B cell (primary cell): Measurements from ENCODE around the gene CCDC194. TPM values are rescaled to one million over a fixed set of nuclear protein-coding genes. Genes with fewer than 3 reads are reported as not detected.

ENCODE experiments used
- ATAC-seq: fragments of 200-7000 bp; cut with Tn5 transposase; one replicate; pipeline ENCODE4 v1.10.0; 2021; ENCODE audit warnings: low read depth, mild to moderate bottlenecking, moderate number of reproducible peaks, moderate library complexity
- CTCF ChIA-PET: fragments of 350-600 bp; sonication (Branson Sonifier 250); formaldehyde crosslinking; loops from one replicate; lab custom pipeline; 2021; ENCODE audit warnings: antibody characterized with exemption, inconsistent platforms; lab: Charles Lee
- POLR2A ChIA-PET: fragments of 350-600 bp; sonication (Branson Sonifier 250); formaldehyde crosslinking; loops from one replicate; lab custom pipeline; 2021; ENCODE audit warnings: antibody characterized with exemption; lab: Charles Lee
- DNase-seq: peaks from one replicate; pipeline ENCODE4 v3.0.0; 2013
- H2AFZ ChIP-seq: 2 replicates; pipeline ENCODE4 v1.6.1; 2012; ENCODE audit warnings: mild to moderate bottlenecking, low read depth, low read length; ENCODE audit not compliant: insufficient read depth, poor library complexity, severe bottlenecking
- H3K27ac ChIP-seq, 2 donors: 1 replicate in 1 of 2; 2 replicates in 1 of 2; pipeline ENCODE4 v1.5.1; 2012 to 2013; ENCODE audit warnings: low read length in 2 of 2, mild to moderate bottlenecking in 2 of 2, moderate library complexity in 1 of 2
- H3K27me3 ChIP-seq, 4 experiments: fragments of 200-600 bp in 1 of 4; sonication (generic) in 1 of 4; replicated peaks in 1 of 4; 1 replicate in 2 of 4; 2 replicates in 2 of 4; pipeline versions ENCODE4 v1.6.1 to v1.7.0; 2013 to 2016; ENCODE audit warnings: low read length in 3 of 4, mild to moderate bottlenecking in 2 of 4, mixed read lengths in 1 of 4, moderate library complexity in 1 of 4; ENCODE audit not compliant: insufficient read depth in 4 of 4, control insufficient read depth in 3 of 4; ENCODE audit errors: control extremely low read depth in 1 of 4
- H3K36me3 ChIP-seq, 2 experiments: replicated peaks in 1 of 2; 1 replicate in 1 of 2; 2 replicates in 1 of 2; pipeline versions ENCODE4 v1.6.1 to v1.7.1; 2013; ENCODE audit warnings: low read length in 1 of 2; ENCODE audit not compliant: insufficient read depth in 2 of 2, control insufficient read depth in 1 of 2; ENCODE audit errors: control extremely low read depth in 1 of 2, extremely low read depth in 1 of 2
- H3K4me1 ChIP-seq, 2 donors: fragments of 200-600 bp in 1 of 2; sonication (generic) in 1 of 2; 1 replicate in 1 of 2; 2 replicates in 1 of 2; pipeline versions ENCODE4 v1.5.1 to v1.6.1; 2013 to 2017; ENCODE audit warnings: low read length in 2 of 2; ENCODE audit not compliant: control insufficient read depth in 2 of 2, insufficient read depth in 2 of 2
- H3K4me2 ChIP-seq: replicated peaks from 2 replicates; pipeline ENCODE3; 2012; ENCODE audit warnings: mild to moderate bottlenecking, low read depth, low read length; ENCODE audit not compliant: poor library complexity, severe bottlenecking
- H3K4me3 ChIP-seq, 5 experiments: fragments of 200-600 bp in 1 of 5; sonication (generic) in 1 of 5; 1 replicate in 3 of 5; 2 replicates in 2 of 5; pipeline versions ENCODE4 v1.5.1 to v1.7.0; 2011 to 2016; ENCODE audit warnings: low read length in 4 of 5, mild to moderate bottlenecking in 4 of 5, low read depth in 2 of 5, control low read depth in 1 of 5, moderate library complexity in 1 of 5; ENCODE audit not compliant: insufficient read depth in 1 of 5; ENCODE audit errors: control extremely low read depth in 1 of 5, extremely low read depth in 1 of 5
- H3K79me2 ChIP-seq: fragments of 200-600 bp; sonication (generic); one replicate; pipeline ENCODE4 v1.6.0; 2016; ENCODE audit warnings: low read length; ENCODE audit not compliant: control insufficient read depth, insufficient read depth
- H3K9ac ChIP-seq: fragments of 200-600 bp; sonication (generic); 2 replicates; pipeline ENCODE4 v1.6.1; 2017; ENCODE audit warnings: mild to moderate bottlenecking, low read length, moderate library complexity
- H3K9me3 ChIP-seq, 3 donors: one replicate each; pipeline versions ENCODE4 v1.6.1 to v1.7.1; 2013; ENCODE audit warnings: low read length in 2 of 3; ENCODE audit not compliant: control insufficient read depth in 2 of 3, insufficient read depth in 1 of 3; ENCODE audit errors: control extremely low read depth in 1 of 3
- H4K20me1 ChIP-seq: 2 replicates; pipeline ENCODE4 v1.6.0; 2012; ENCODE audit warnings: mild to moderate bottlenecking, low read length; ENCODE audit not compliant: insufficient read depth, control insufficient read depth, poor library complexity, severe bottlenecking
- H3K27ac Mint-ChIP-seq: one replicate; pipeline ENCODE4 v1.8.0; 2021; ENCODE audit warnings: mixed read lengths
- H3K27me3 Mint-ChIP-seq: one replicate; pipeline ENCODE4 v1.8.0; 2021; ENCODE audit warnings: mixed read lengths
- H3K4me1 Mint-ChIP-seq: one replicate; pipeline ENCODE4 v1.8.0; 2021; ENCODE audit warnings: mixed read lengths
- H3K4me3 Mint-ChIP-seq: one replicate; pipeline ENCODE4 v1.8.0; 2021; ENCODE audit warnings: mixed read lengths
- H3K9me3 Mint-ChIP-seq: one replicate; pipeline ENCODE4 v1.8.0; 2022; ENCODE audit warnings: mixed read lengths; ENCODE audit not compliant: insufficient read depth
- EZH2 ChIP-seq: IDR thresholded peaks from 2 replicates; pipeline ENCODE4 v1.6.1; 2012; ENCODE audit warnings: borderline replicate concordance, low read depth, mild to moderate bottlenecking, moderate library complexity, low read length; ENCODE audit not compliant: insufficient read depth, poor library complexity, severe bottlenecking
- WGBS: methylation state at CpG from one replicate; pipeline ENCODE4 v1.1.5; 2013; ENCODE audit warnings: missing lambda C conversion rate; ENCODE audit not compliant: insufficient coverage; 5-methylcytosine and 5-hydroxymethylcytosine counted together
- intact Hi-C: fragments of 100-400 bp; cut with micrococcal nuclease; formaldehyde crosslinking; loops from one replicate; pipeline ENCODE4 v1.10.0; 2022
- polyA plus RNA-seq: library from polyadenylated mRNA; depleted of rRNA; stranded (reverse); fragments of >200 nt; gene quantifications from 2 replicates; pipeline ENCODE4 v1.2.3, GENCODE V29; 2012
- total RNA-seq, 2 donors: library from RNA; stranded (reverse); fragments of 120-200 nt in 1 of 2; gene quantifications; 1 replicate in 1 of 2; 2 replicates in 1 of 2; pipeline versions ENCODE4 v1.2.3 to v1.2.4, GENCODE V29; 2013 to 2022
- TF ChIP-seq, protein P1 (sequence below): fragments of 200-600 bp; IDR thresholded peaks from one replicate; pipeline ENCODE4 v1.8.0; 2022; ENCODE audit warnings: antibody characterized with exemption, mild to moderate bottlenecking

Gene CCDC194
- total and polyA plus RNA-seq, 2 donors (not counting 1 experiment from before 2014, with no cell fraction given) = 1.4 to 3.4 TPM

DNA sequence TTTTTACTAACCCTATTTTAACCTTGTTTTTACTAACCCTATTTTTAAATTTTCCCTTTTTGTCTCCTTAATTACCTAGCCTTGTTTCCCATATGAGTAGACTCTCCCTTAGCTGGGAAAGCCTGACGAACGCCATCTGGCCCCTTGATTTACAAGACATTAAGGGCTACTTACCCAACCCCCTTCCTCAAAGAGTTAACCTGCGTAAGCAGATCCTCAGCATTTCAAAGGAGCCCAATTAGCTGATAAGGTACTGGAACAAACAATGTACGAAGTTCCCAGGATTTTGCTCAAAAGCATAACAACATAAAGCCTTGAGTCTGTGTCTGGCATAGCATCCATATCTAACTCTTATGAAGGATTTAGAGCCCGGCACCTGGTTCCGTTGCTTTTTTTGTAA, 21.1 kb upstream of the CCDC194 start:
- 98% methylated on average over 4 of the region's 6 CpGs for WGBS
- CTCF ChIA-PET = interaction anchor here (1.0 kb wide), 1 partner anchor 12 kb away, joined by 4 read pairs; no protein-coding TSS in a partner anchor
- intact Hi-C loops = no loop called here
- Mint-ChIP-seq H3K27ac (no peak overlapping the region), H3K4me1 (peaks cover 11% of the 10 kb centered on the region), H3K4me3 (no peak overlapping the region), H3K27me3 (no peaks in the 10 kb centered on the region), H3K9me3 (no peaks in the 10 kb centered on the region)
- H3K4me1 ChIP-seq = peaks cover 5 to 8% of the 10 kb centered on the region in 2 donors
- H3K4me3 ChIP-seq = no peak overlapping the region
- no peak overlapping the region for H3K27ac ChIP-seq
- H3K79me2 ChIP-seq = peaks cover 13% of the 10 kb centered on the region
- no peaks in the 10 kb centered on the region for H3K9me3 ChIP-seq
- no peaks in the 10 kb centered on the region for H4K20me1 ChIP-seq
- DNase-seq = no peak
- peaks cover 0 to 22% of the 10 kb centered on the region in 2 experiments for H3K36me3 ChIP-seq
- ATAC-seq = no peak
- no peak overlapping the region for H2AFZ ChIP-seq
- TF ChIP-seq, protein P1, sequence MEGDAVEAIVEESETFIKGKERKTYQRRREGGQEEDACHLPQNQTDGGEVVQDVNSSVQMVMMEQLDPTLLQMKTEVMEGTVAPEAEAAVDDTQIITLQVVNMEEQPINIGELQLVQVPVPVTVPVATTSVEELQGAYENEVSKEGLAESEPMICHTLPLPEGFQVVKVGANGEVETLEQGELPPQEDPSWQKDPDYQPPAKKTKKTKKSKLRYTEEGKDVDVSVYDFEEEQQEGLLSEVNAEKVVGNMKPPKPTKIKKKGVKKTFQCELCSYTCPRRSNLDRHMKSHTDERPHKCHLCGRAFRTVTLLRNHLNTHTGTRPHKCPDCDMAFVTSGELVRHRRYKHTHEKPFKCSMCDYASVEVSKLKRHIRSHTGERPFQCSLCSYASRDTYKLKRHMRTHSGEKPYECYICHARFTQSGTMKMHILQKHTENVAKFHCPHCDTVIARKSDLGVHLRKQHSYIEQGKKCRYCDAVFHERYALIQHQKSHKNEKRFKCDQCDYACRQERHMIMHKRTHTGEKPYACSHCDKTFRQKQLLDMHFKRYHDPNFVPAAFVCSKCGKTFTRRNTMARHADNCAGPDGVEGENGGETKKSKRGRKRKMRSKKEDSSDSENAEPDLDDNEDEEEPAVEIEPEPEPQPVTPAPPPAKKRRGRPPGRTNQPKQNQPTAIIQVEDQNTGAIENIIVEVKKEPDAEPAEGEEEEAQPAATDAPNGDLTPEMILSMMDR = no peak
- no peak for TF ChIP-seq EZH2
- no peak overlapping the region for H3K9ac ChIP-seq
- POLR2A ChIA-PET = no interaction called here
- no peak overlapping the region for H3K4me2 ChIP-seq
- no peaks in the 10 kb centered on the region for H3K27me3 ChIP-seq

DNA sequence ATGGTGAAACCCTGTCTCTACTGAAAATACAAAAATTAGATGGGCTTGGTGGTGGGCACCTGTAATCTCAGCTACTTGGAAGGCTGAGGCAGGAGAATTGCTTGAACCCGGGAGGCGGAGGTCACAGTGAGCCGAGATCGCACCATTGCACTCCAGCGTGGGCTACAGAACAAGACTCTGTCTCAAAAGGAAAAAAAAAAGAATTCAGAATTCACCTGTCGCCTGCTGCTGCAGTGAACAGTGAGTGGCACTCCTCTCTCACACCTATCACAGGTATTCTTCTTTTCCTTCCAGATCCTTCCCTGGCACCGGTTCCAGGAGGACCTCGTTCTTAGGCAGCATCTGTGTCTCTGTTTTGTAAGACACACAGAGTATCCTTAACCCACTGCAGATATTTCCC, 20.1 kb upstream of the CCDC194 start:
- Mint-ChIP-seq H3K4me3 (no peak overlapping the region), H3K27ac (no peak overlapping the region), H3K9me3 (no peaks in the 10 kb centered on the region), H3K4me1 (peaks cover 3% of the 10 kb centered on the region), H3K27me3 (no peaks in the 10 kb centered on the region)
- WGBS = 96% methylated on average over 8 of the region's 8 CpGs
- H3K9me3 ChIP-seq = no peaks in the 10 kb centered on the region
- ChIA-PET CTCF (interaction anchor here (2.2 kb wide), 1 partner anchor 28 kb away, joined by 7 read pairs; no protein-coding TSS in a partner anchor), POLR2A (no interaction called here)
- DNase-seq (no peak), ATAC-seq (no peak)
- no peak for TF ChIP-seq EZH2
- TF ChIP-seq, protein P1 = no peak
- intact Hi-C loops = no loop called here
- no peaks in the 10 kb centered on the region for H3K27me3 ChIP-seq
- H3K36me3 ChIP-seq = peaks cover 0 to 22% of the 10 kb centered on the region in 2 experiments
- no peak overlapping the region for H3K4me2 ChIP-seq
- peaks cover 2% of the 10 kb centered on the region in 2 donors for H3K4me1 ChIP-seq
- no peak overlapping the region for H3K9ac ChIP-seq
- H2AFZ ChIP-seq = no peak overlapping the region
- H3K4me3 ChIP-seq = no peak overlapping the region
- no peaks in the 10 kb centered on the region for H4K20me1 ChIP-seq
- H3K79me2 ChIP-seq = peaks cover 24% of the 10 kb centered on the region
- no peak overlapping the region for H3K27ac ChIP-seq
